KMS-11 (cell line): ENCODE data around the gene IL17D.
A peak's percentile ranks its signal among the peaks of the same experiment; 100 is the strongest.

ENCODE experiments used
- H2AFZ ChIP-seq: fragments of 200-600 bp; sonication (generic); 2 replicates; pipeline ENCODE4 v1.6.1; 2016; ENCODE audit warnings: antibody characterized with exemption, mixed run types, low read depth
- H3K27ac ChIP-seq: fragments of 200-600 bp; sonication (generic); 2 replicates; pipeline ENCODE4 v1.6.1; 2016; ENCODE audit warnings: mild to moderate bottlenecking, mixed run types
- H3K27me3 ChIP-seq: fragments of 200-600 bp; sonication (generic); 2 replicates; pipeline ENCODE4 v1.6.1; 2017; ENCODE audit warnings: mild to moderate bottlenecking, low read depth, mixed run types, moderate library complexity; ENCODE audit not compliant: insufficient read depth
- H3K36me3 ChIP-seq: fragments of 200-600 bp; sonication (generic); 2 replicates; pipeline ENCODE4 v1.6.1; 2017; ENCODE audit warnings: mild to moderate bottlenecking, mixed run types; ENCODE audit not compliant: insufficient read depth
- H3K4me1 ChIP-seq: fragments of 200-600 bp; sonication (generic); 2 replicates; pipeline ENCODE4 v1.6.1; 2016; ENCODE audit warnings: mild to moderate bottlenecking, low read depth, mixed run types; ENCODE audit not compliant: poor library complexity, severe bottlenecking
- H3K4me2 ChIP-seq: fragments of 200-600 bp; sonication (generic); 2 replicates; pipeline ENCODE4 v1.7.0; 2016; ENCODE audit warnings: mild to moderate bottlenecking, mixed run types
- H3K4me3 ChIP-seq: fragments of 200-600 bp; sonication (generic); IDR thresholded peaks from 2 replicates; pipeline ENCODE4 v1.6.1; 2017; ENCODE audit warnings: low read depth, low read length, mixed read lengths; ENCODE audit not compliant: insufficient read depth
- H3K79me2 ChIP-seq: fragments of 200-600 bp; sonication (generic); 2 replicates; pipeline ENCODE4 v1.6.1; 2016; ENCODE audit warnings: low read depth, mixed run types; ENCODE audit not compliant: insufficient read depth
- H3K9ac ChIP-seq: fragments of 200-600 bp; sonication (generic); 2 replicates; pipeline ENCODE4 v1.6.1; 2016; ENCODE audit warnings: mild to moderate bottlenecking, mixed run types
- H4K20me1 ChIP-seq: fragments of 200-600 bp; sonication (generic); 2 replicates; pipeline ENCODE4 v1.6.1; 2016; ENCODE audit warnings: mild to moderate bottlenecking, mixed run types; ENCODE audit not compliant: insufficient read depth
- TF ChIP-seq, protein P1 (sequence below): fragments of 200-600 bp; sonication (generic); conservative IDR thresholded peaks from 2 replicates; pipeline ENCODE4 v1.6.1; 2017; ENCODE audit warnings: low read depth, mild to moderate bottlenecking, antibody characterized with exemption, low read length, moderate library complexity, mixed read lengths

IL17D gene

DNA sequence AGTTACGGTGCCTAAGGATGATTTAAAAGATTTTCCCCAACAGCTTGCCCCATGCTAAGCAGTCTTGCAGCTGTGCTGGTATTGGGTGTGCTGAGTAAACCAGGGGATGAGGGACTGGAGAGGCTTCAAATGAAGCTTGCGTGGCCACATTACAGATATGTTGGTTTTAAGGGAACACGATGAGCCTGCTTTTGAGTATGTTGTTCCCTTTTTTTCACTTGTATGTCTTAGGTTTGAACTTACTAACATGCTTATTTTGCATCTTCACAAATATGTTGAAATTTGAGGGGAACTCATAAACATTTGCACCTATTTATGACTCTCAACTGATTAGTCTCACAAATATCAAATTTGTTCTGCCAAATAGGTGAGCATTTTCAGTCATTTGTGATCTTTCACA is 2.0 kb upstream of the IL17D start:
- no peaks in the 10 kb centered on the region for H3K27me3 ChIP-seq
- TF ChIP-seq, protein P1, sequence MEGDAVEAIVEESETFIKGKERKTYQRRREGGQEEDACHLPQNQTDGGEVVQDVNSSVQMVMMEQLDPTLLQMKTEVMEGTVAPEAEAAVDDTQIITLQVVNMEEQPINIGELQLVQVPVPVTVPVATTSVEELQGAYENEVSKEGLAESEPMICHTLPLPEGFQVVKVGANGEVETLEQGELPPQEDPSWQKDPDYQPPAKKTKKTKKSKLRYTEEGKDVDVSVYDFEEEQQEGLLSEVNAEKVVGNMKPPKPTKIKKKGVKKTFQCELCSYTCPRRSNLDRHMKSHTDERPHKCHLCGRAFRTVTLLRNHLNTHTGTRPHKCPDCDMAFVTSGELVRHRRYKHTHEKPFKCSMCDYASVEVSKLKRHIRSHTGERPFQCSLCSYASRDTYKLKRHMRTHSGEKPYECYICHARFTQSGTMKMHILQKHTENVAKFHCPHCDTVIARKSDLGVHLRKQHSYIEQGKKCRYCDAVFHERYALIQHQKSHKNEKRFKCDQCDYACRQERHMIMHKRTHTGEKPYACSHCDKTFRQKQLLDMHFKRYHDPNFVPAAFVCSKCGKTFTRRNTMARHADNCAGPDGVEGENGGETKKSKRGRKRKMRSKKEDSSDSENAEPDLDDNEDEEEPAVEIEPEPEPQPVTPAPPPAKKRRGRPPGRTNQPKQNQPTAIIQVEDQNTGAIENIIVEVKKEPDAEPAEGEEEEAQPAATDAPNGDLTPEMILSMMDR = no peak
- no peak overlapping the region for H3K4me2 ChIP-seq
- no peak overlapping the region for H2AFZ ChIP-seq
- H3K4me3 ChIP-seq = no peak overlapping the region
- H3K36me3 ChIP-seq = no peaks in the 10 kb centered on the region
- peaks cover 12% of the 10 kb centered on the region for H3K4me1 ChIP-seq
- H3K9ac ChIP-seq = no peak overlapping the region
- no peak overlapping the region for H3K27ac ChIP-seq
- H4K20me1 ChIP-seq = no peaks in the 10 kb centered on the region
- H3K79me2 ChIP-seq = no peaks in the 10 kb centered on the region

- Histone ChIP-seq H3K79me2 (no peaks in the 10 kb centered on the region), H4K20me1 (no peaks in the 10 kb centered on the region), H3K27ac (no peak overlapping the region), H3K27me3 (no peaks in the 10 kb centered on the region), H2AFZ (peak overlapping the region; percentile 86), H3K36me3 (no peaks in the 10 kb centered on the region), H3K4me3 (no peak overlapping the region), H3K4me1 (peaks cover 12% of the 10 kb centered on the region), H3K4me2 (peak overlapping the region; percentile 76), H3K9ac (peak overlapping the region; percentile 49; the same call in 1 of the 2 replicates)
- TF ChIP-seq, protein P1 = no peak
Observed at GRCh38 chr13:20702530-20702914, 977 bp upstream of the IL17D start.

DNA sequence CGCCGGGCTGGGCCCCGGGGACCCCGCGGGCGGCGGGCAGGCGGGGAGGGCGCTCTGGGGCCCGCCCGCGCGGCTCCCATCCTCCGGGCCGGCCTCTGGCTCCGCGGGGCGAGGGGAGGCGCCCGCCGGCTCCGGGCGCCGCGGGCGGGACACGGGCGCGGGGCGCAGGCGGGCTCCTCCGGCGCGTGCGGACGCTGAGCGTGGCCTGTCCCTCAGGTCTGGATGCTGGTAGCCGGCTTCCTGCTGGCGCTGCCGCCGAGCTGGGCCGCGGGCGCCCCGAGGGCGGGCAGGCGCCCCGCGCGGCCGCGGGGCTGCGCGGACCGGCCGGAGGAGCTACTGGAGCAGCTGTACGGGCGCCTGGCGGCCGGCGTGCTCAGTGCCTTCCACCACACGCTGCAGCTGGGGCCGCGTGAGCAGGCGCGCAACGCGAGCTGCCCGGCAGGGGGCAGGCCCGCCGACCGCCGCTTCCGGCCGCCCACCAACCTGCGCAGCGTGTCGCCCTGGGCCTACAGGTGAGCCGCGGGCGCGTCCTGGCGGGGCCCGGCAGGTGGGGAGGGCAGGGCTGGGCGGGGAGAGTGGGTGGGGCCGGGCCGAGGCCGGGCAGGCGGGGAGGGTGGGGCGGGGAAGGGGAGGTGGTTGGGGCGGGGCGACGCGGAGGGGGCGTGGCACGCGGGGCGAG is 420 bp downstream of the IL17D start:
- TF ChIP-seq, protein P1 = no peak
- Histone ChIP-seq H2AFZ (no peak overlapping the region), H3K4me1 (peaks cover 12% of the 10 kb centered on the region), H4K20me1 (no peaks in the 10 kb centered on the region), H3K4me2 (no peak overlapping the region), H3K9ac (no peak overlapping the region), H3K27me3 (no peaks in the 10 kb centered on the region), H3K79me2 (no peaks in the 10 kb centered on the region), H3K27ac (no peak overlapping the region), H3K36me3 (no peaks in the 10 kb centered on the region), H3K4me3 (no peak overlapping the region)

DNA sequence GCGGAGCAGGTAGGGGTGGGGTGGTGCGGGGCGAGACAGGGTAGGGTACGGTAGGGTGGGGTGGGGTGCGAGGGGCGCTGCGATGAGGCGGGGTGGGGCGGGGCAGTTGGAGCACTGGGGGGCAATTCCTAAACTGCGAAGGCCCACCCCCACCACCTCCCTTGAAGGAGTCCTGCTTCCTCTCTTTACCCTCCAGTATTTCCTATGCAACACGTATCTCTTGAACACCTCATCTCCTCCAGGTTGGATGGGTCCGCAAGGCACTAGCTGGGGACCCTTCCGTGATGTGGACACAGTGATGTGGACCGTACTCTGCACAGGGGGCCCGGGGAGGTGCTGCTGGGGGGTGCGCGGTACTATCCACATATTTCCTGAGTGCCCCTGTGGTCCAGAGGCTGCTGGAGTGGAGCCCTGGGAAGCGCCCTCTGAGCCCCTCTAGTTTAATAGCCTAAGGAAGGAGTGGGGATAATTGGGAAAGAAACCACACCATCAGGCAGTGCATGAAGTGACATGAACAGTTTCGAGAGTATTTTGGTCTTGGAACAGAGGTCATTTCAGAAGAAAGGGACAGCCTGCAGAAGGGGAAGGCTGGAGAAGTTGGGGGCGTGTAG is 1.1 kb downstream of the IL17D start:
- Histone ChIP-seq H3K4me1 (peaks cover 12% of the 10 kb centered on the region), H3K27ac (no peak overlapping the region), H4K20me1 (no peaks in the 10 kb centered on the region), H3K4me3 (no peak overlapping the region), H3K4me2 (no peak overlapping the region), H3K27me3 (no peaks in the 10 kb centered on the region), H3K36me3 (no peaks in the 10 kb centered on the region), H3K9ac (no peak overlapping the region), H2AFZ (no peak overlapping the region), H3K79me2 (no peaks in the 10 kb centered on the region)
- TF ChIP-seq, protein P1 = no peak
